Heart right ventricle (tissue), 16 donors: ENCODE measurements around the gene P3H2. TPM values are rescaled to one million over a fixed set of nuclear protein-coding genes. Genes with fewer than 3 reads are reported as not detected.

Source experiments
- ATAC-seq, 8 donors: fragments of 200-7000 bp; cut with Tn5 transposase; one replicate each; pipeline ENCODE4 v1.9.1; 2020; ENCODE audit warnings: mild to moderate bottlenecking in 8 of 8, moderate library complexity in 8 of 8, moderate number of reproducible peaks in 1 of 8
- DNase-seq, 2 donors: peaks; one replicate each; pipeline ENCODE4 v3.0.0-alpha.2; 2020
- H3K27ac ChIP-seq, 10 donors: fragments of 200-600 bp; sonication (generic) in 2 of 10; one replicate each; pipeline versions ENCODE4 v1.5.0 to v1.8.0; 2020 to 2022; ENCODE audit warnings: mild to moderate bottlenecking in 3 of 10
- H3K27me3 ChIP-seq, 7 donors: fragments of 200-600 bp; one replicate each; pipeline ENCODE4 v1.8.0; 2021 to 2022; ENCODE audit warnings: mild to moderate bottlenecking in 2 of 7
- H3K36me3 ChIP-seq, 9 donors: fragments of 200-600 bp; sonication (generic) in 1 of 9; one replicate each; pipeline versions ENCODE4 v1.5.0 to v1.8.0; 2020 to 2022; ENCODE audit warnings: mild to moderate bottlenecking in 2 of 9
- H3K4me1 ChIP-seq, 9 donors: fragments of 200-600 bp; sonication (generic) in 1 of 9; one replicate each; pipeline versions ENCODE4 v1.5.0 to v1.8.0; 2020 to 2022; ENCODE audit warnings: mild to moderate bottlenecking in 4 of 9
- H3K4me3 ChIP-seq, 10 donors: fragments of 200-600 bp; sonication (generic) in 2 of 10; one replicate each; pipeline versions ENCODE4 v1.5.0 to v1.8.0; 2020 to 2022; ENCODE audit warnings: mild to moderate bottlenecking in 7 of 10, moderate library complexity in 2 of 10
- H3K9me3 ChIP-seq, 11 donors: fragments of 200-600 bp in 10 of 11; sonication (generic) in 2 of 11; one replicate each; pipeline versions ENCODE4 v1.5.0 to v1.8.0; 2013 to 2022; ENCODE audit warnings: mild to moderate bottlenecking in 2 of 11, control low read depth in 1 of 11, moderate library complexity in 1 of 11
- WGBS, 2 donors: extraction: QIAGEN DNeasy Blood & Tissue Kit; methylation state at CpG; one replicate each; pipeline ENCODE4 v1.1.7; 2013; ENCODE audit warnings: inconsistent platforms in 1 of 2; 5-methylcytosine and 5-hydroxymethylcytosine counted together
- intact Hi-C, 10 donors: fragments of 100-400 bp; cut with DNase I; formaldehyde crosslinking; loops; one replicate each; pipeline versions ENCODE4 v1.11.1 to v1.14.2; 2022
- polyA plus RNA-seq, 2 donors: library from polyadenylated mRNA; stranded (reverse); fragments of 200-250 nt; gene quantifications; one replicate each; pipeline ENCODE4 v1.2.3, GENCODE V29; 2013
- total RNA-seq, 10 donors: library from RNA; stranded (reverse); fragmentation: NEBNext Ultra II Directional in 3 of 10; extraction: Animal tissue kit (Norgen Biotek cat#: 25700) in 3 of 10; gene quantifications; one replicate each; pipeline versions ENCODE4 v1.2.1 to v1.2.4, GENCODE V29; 2021 to 2023
- TF ChIP-seq, protein P1 (sequence below), 9 donors: fragments of 200-600 bp; sonication (generic) in 2 of 9; IDR thresholded peaks; one replicate each; pipeline versions ENCODE4 v1.5.0 to v1.8.0; 2021 to 2022; ENCODE audit warnings: antibody characterized with exemption in 9 of 9, mild to moderate bottlenecking in 5 of 9, moderate library complexity in 1 of 9
- donor health status: Arrhythmogenic right ventricular cardiomyopathy.
- donor health status: ischemic (EF 13 %, LVEDD 7.1; RV severe dilation, severe dysfunction).
- donor health status: healthy with polysubstance abuse.
- donor health status: DM: no; HTN: yes; CAD: no.
- donor health status: DM: no; HTN: no; CAD: no.
- donor health status: ischemic (EF 25% LVEDD 6.9; RV normal size, moderate dysfunction).
- donor health status: ischemic (EF 25% LVEDD 5.7; RV mildly dilated, moderate dysfunction).
- donor health status: healthy.
- donor health status: DM: yes; HTN: yes; CAD: no.
- donor health status: Ischemic cardiomyopathy.
- donor health status: ischemic (EF 35%, LVEDD 5.7; RV mildly dilated, moderate dysfunction).
- donor health status: nonischemic (EF 11% LVEDD 7.7; RV severe dilation, severe dysfunction).
- donor health status: DM: yes; HTN: yes; CAD: no.
- donor health status: PGD.
- donor health status: ischemic (EF 29% LVEDD 5.4; RV normal size, mild dysfunction).
- donor health status: nonischemic (EF 23%, LVEDD 6.1; RV moderate dilation, normal function).

Gene P3H2
- total and polyA plus RNA-seq, 12 donors, result 0.49 to 28.8 (median 3.5) TPM

DNA sequence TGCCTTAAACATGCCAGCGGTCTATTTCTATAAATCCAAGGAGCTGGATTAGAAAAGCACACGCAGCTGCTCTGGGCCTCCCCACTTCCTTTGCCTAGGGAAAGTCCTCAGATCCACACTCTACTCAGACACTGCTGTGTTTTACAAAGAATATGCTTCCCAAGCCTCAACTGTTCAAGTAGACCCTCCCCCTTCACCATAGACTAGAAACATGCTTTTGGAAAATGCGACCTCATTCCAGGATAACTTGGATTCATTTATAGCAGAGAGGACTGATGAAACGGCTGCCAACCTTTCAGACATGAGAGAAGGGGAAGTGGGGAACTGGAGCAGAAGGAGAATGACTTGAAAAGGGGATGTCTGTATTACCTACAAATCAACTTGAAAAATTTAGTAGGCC, 64.0 kb downstream of the P3H2 start:
- WGBS, 2 donors, result 58 to 76% methylated on average over 4 of the region's 4 CpGs
- ATAC-seq, result peak in 3 of 8 donors; percentile 18 to 64 (median 58)
- H3K36me3 ChIP-seq, result no peaks in the 10 kb centered on the region
- no peaks in the 10 kb centered on the region for H3K9me3 ChIP-seq
- TF ChIP-seq, protein P1, sequence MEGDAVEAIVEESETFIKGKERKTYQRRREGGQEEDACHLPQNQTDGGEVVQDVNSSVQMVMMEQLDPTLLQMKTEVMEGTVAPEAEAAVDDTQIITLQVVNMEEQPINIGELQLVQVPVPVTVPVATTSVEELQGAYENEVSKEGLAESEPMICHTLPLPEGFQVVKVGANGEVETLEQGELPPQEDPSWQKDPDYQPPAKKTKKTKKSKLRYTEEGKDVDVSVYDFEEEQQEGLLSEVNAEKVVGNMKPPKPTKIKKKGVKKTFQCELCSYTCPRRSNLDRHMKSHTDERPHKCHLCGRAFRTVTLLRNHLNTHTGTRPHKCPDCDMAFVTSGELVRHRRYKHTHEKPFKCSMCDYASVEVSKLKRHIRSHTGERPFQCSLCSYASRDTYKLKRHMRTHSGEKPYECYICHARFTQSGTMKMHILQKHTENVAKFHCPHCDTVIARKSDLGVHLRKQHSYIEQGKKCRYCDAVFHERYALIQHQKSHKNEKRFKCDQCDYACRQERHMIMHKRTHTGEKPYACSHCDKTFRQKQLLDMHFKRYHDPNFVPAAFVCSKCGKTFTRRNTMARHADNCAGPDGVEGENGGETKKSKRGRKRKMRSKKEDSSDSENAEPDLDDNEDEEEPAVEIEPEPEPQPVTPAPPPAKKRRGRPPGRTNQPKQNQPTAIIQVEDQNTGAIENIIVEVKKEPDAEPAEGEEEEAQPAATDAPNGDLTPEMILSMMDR (IDR thresholded peaks at IDR 0.05), result no peak
- DNase-seq, result no peak
- H3K4me3 ChIP-seq, result no peak overlapping the region
- H3K4me1 ChIP-seq, result peaks cover 0 to 16% (median 12%) of the 10 kb centered on the region in 9 donors
- no peaks in the 10 kb centered on the region for H3K27me3 ChIP-seq
- intact Hi-C loops, result no loop called here
- H3K27ac ChIP-seq, result no peak overlapping the region

DNA sequence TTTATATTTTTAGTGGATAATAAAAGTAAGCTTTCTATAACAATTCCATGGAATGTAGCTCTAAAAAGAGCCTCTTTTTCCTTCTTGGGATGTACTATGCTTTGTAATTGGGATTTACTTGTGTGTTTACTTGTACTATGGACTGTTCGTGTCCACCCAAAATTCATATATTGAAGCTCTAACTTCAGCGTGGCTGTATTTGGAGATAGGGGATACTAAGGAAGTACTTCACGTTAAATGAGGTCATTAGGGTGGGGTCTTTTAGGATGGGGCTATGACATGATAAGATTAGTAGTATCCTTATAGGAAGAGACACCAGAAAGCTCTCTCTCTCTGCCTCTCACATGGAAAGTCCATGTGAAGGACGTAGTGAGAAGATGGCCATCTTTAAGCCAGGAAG, 64.9 kb downstream of the P3H2 start:
- no peaks in the 10 kb centered on the region for H3K9me3 ChIP-seq
- ATAC-seq, result no peak
- WGBS, 2 donors, result 79 to 80% methylated on average over 4 of the region's 4 CpGs

GRCh38 chr3:190053919-190054672, 66.6 kb downstream of the P3H2 start:
- Histone ChIP-seq H3K27ac (peak overlapping the region in 2 of 10 donors; percentile 3 to 25), H3K4me1 (peaks cover 0 to 14% (median 10%) of the 10 kb centered on the region in 9 donors), H3K9me3 (no peaks in the 10 kb centered on the region), H3K4me3 (no peak overlapping the region), H3K27me3 (no peaks in the 10 kb centered on the region), H3K36me3 (no peaks in the 10 kb centered on the region)
- peak in 4 of 8 donors; percentile 26 to 56 (median 49) for ATAC-seq
- intact Hi-C loops, result no loop called here
- peak in 1 of 2 donors; percentile 35 for DNase-seq
- TF ChIP-seq, protein P1 (IDR thresholded peaks at IDR 0.05), result peak in 1 of 9 donors; percentile 8
- 53 to 61% methylated on average over 4 of the region's 4 CpGs for whole genome bisulfite sequencing, 2 donors

More for the DNA sequence above, 64.9 kb downstream of the P3H2 start:
- DNase-seq, result no peak
- no peaks in the 10 kb centered on the region for H3K27me3 ChIP-seq
- intact Hi-C loops, result no loop called here
- H3K4me1 ChIP-seq, result peaks cover 0 to 16% (median 12%) of the 10 kb centered on the region in 9 donors
- H3K36me3 ChIP-seq, result no peaks in the 10 kb centered on the region
- no peak overlapping the region for H3K4me3 ChIP-seq
- TF ChIP-seq, protein P1 (IDR thresholded peaks at IDR 0.05), result no peak
- no peak overlapping the region for H3K27ac ChIP-seq

GRCh38 chr3:190051641-190052040, 69.1 kb downstream of the P3H2 start:
- H3K36me3 ChIP-seq, result no peaks in the 10 kb centered on the region
- no peak overlapping the region for H3K27ac ChIP-seq
- no peak for ATAC-seq
- TF ChIP-seq, protein P1 (IDR thresholded peaks at IDR 0.05), result no peak
- intact Hi-C loops, result no loop called here
- H3K4me1 ChIP-seq, result peaks cover 0 to 11% (median 0%) of the 10 kb centered on the region in 9 donors
- no peaks in the 10 kb centered on the region for H3K9me3 ChIP-seq
- H3K27me3 ChIP-seq, result no peaks in the 10 kb centered on the region
- whole genome bisulfite sequencing, 2 donors, result 68 to 79% methylated on average over 2 of the region's 2 CpGs
- H3K4me3 ChIP-seq, result no peak overlapping the region
- DNase-seq, result no peak
